PC-9 (cell line): ENCODE measurements around the gene SH3RF1. TPM values are rescaled to one million over a fixed set of nuclear protein-coding genes. Genes with fewer than 3 reads are reported as not detected.
A peak's percentile ranks its signal among the peaks of the same experiment; 100 is the strongest.

Source experiments
- BruUV-seq: library from RNA; stranded (reverse); fragments of 400-500 nt; replicated peaks from 2 replicates; lab custom pipeline; 2021; lab: Mats Ljungman, UMichigan
- CTCF ChIA-PET: fragments of 300-600 bp; sonication (Branson Sonifier 250); formaldehyde crosslinking; loops from one replicate; lab custom pipeline; 2022; ENCODE audit warnings: antibody characterized with exemption; lab: Charles Lee
- POLR2A ChIA-PET: fragments of 300-600 bp; sonication (Branson Sonifier 250); formaldehyde crosslinking; loops from one replicate; lab custom pipeline; 2022; ENCODE audit warnings: antibody characterized with exemption; ENCODE audit not compliant: unreplicated experiment; lab: Charles Lee
- DNase-seq, 2 experiments: peaks; one replicate each; pipeline versions ENCODE4 v3.0.0 to v3.0.0-alpha.2; 2015 to 2022; ENCODE audit warnings: mixed read lengths in 1 of 2
- H2AFZ ChIP-seq: fragments of 200-600 bp; sonication (generic); 2 replicates; pipeline ENCODE4 v1.8.1; 2017; ENCODE audit warnings: antibody characterized with exemption
- H3F3A ChIP-seq: fragments of 200-600 bp; sonication (generic); 2 replicates; pipeline ENCODE4 v1.8.1; 2017; ENCODE audit warnings: antibody characterized with exemption, mild to moderate bottlenecking, low read depth; ENCODE audit not compliant: insufficient read depth
- H3K27ac ChIP-seq: fragments of 200-600 bp; sonication (generic); 2 replicates; pipeline ENCODE4 v1.6.1; 2016; ENCODE audit warnings: mixed run types
- H3K27me3 ChIP-seq: fragments of 200-600 bp; sonication (generic); 2 replicates; pipeline ENCODE4 v1.6.1; 2016; ENCODE audit warnings: low read depth, mixed run types; ENCODE audit not compliant: insufficient read depth
- H3K36me3 ChIP-seq: fragments of 200-600 bp; sonication (generic); 2 replicates; pipeline ENCODE4 v1.6.1; 2016; ENCODE audit warnings: low read depth, mixed run types
- H3K4me1 ChIP-seq: fragments of 200-600 bp; sonication (generic); replicated peaks from 2 replicates; pipeline ENCODE4 v1.6.1; 2016; ENCODE audit warnings: mixed run types; ENCODE audit not compliant: insufficient read depth
- H3K4me2 ChIP-seq: fragments of 200-600 bp; sonication (generic); 2 replicates; pipeline ENCODE4 v1.6.1; 2017; ENCODE audit warnings: mixed run types
- H3K4me3 ChIP-seq: fragments of 200-600 bp; sonication (generic); 2 replicates; pipeline ENCODE4 v1.6.1; 2016; ENCODE audit warnings: mixed run types
- H3K79me2 ChIP-seq: fragments of 200-600 bp; sonication (generic); 2 replicates; pipeline ENCODE4 v1.6.1; 2017; ENCODE audit warnings: low read depth, mixed run types
- H3K9me2 ChIP-seq: fragments of 200-600 bp; sonication (generic); 2 replicates; pipeline ENCODE4 v1.8.1; 2017; ENCODE audit warnings: mild to moderate bottlenecking; ENCODE audit not compliant: insufficient read depth
- H3K9me3 ChIP-seq: fragments of 200-600 bp; sonication (generic); 2 replicates; pipeline ENCODE4 v1.8.1; 2016; ENCODE audit warnings: low read depth; ENCODE audit not compliant: insufficient read depth
- H4K20me1 ChIP-seq: fragments of 200-600 bp; sonication (generic); 2 replicates; pipeline ENCODE4 v1.8.1; 2017; ENCODE audit not compliant: insufficient read depth
- EZH2 ChIP-seq: fragments of 200-600 bp; sonication (generic); IDR thresholded peaks from 2 replicates; pipeline ENCODE4 v1.8.0; 2017; ENCODE audit warnings: antibody characterized with exemption, low read depth
- intact Hi-C: fragments of 100-400 bp; cut with micrococcal nuclease; formaldehyde crosslinking; loops from one replicate; pipeline ENCODE4 v1.10.0; 2022; ENCODE audit not compliant: unreplicated experiment
- total RNA-seq: library from RNA; stranded (reverse); gene quantifications from 2 replicates; pipeline ENCODE4 v1.2.3, GENCODE V29; 2021
- TF ChIP-seq, protein P1 (sequence below): fragments of 200-600 bp; sonication (generic); conservative IDR thresholded peaks from 2 replicates; pipeline ENCODE4 v1.6.1; 2017; ENCODE audit warnings: mixed run types, antibody characterized with exemption, mild to moderate bottlenecking, moderate library complexity

Gene SH3RF1
- total RNA-seq, 1 experiment from 2014 or later, result 26.4 TPM

DNA sequence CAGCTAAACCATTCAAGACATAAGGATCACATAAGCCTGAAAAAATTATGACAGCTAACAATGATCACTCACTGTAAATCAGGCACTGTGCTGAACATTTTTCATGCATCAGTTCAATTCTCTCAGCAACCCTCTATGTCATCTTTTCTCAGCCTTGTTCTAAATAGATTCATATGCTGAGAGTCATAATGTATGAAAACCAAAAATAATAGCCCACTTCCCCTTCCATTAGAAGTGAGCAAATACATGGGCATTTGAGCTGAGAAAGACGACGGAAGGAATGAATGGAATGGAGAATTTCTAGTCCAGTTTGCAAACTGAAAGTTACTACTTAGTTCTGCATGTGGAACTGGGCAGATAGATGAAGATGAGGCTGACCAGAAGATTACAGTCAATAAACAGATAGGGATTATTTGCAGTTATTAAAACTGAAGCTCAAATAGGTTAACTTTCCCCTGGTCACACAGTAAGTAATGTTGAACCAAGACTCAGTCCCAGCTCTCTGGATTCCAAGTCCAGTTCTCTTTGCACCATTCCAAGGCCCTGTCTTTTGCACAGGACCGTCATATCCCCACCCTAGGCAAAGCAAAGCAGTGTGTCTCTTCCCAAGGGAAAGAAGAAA, 1.6 kb upstream of the SH3RF1 start:
- peak overlapping the region; percentile 64 for H3K27ac ChIP-seq
- CTCF ChIA-PET, result interaction anchor here (0.6 kb wide), 1 partner anchor 239 kb away, joined by 9 read pairs; no protein-coding TSS in a partner anchor
- H3K9me3 ChIP-seq, result no peaks in the 10 kb centered on the region
- peak overlapping the region; percentile 88; the same call in 1 of the 2 replicates for H2AFZ ChIP-seq
- intact Hi-C loops, result loop anchor here (1.0 to 5.0 kb wide), 6 partner anchors 11 to 260 kb away; partner anchors contain the start of gene CBR4
- no peaks in the 10 kb centered on the region for H4K20me1 ChIP-seq
- H3K4me1 ChIP-seq, result peaks cover 26% of the 10 kb centered on the region
- no peaks in the 10 kb centered on the region for H3K9me2 ChIP-seq
- H3K79me2 ChIP-seq, result peaks cover 32% of the 10 kb centered on the region
- TF ChIP-seq, protein P1, sequence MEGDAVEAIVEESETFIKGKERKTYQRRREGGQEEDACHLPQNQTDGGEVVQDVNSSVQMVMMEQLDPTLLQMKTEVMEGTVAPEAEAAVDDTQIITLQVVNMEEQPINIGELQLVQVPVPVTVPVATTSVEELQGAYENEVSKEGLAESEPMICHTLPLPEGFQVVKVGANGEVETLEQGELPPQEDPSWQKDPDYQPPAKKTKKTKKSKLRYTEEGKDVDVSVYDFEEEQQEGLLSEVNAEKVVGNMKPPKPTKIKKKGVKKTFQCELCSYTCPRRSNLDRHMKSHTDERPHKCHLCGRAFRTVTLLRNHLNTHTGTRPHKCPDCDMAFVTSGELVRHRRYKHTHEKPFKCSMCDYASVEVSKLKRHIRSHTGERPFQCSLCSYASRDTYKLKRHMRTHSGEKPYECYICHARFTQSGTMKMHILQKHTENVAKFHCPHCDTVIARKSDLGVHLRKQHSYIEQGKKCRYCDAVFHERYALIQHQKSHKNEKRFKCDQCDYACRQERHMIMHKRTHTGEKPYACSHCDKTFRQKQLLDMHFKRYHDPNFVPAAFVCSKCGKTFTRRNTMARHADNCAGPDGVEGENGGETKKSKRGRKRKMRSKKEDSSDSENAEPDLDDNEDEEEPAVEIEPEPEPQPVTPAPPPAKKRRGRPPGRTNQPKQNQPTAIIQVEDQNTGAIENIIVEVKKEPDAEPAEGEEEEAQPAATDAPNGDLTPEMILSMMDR, result no peak
- TF ChIP-seq EZH2, result no peak
- POLR2A ChIA-PET, result interaction anchor here (0.6 to 0.7 kb wide), 3 partner anchors 47 to 202 kb away, joined by 3 to 5 read pairs (median 3); no protein-coding TSS in a partner anchor
- peak; percentile 20 to 84 for DNase-seq
- H3K27me3 ChIP-seq, result no peaks in the 10 kb centered on the region
- H3K4me3 ChIP-seq, result peak overlapping the region; percentile 91; the same call in 1 of the 2 replicates
- H3K4me2 ChIP-seq, result peak overlapping the region; percentile 91
- no TSS peak for BruUV-seq
- peaks cover 30% of the 10 kb centered on the region for H3F3A ChIP-seq
- no peaks in the 10 kb centered on the region for H3K36me3 ChIP-seq

DNA sequence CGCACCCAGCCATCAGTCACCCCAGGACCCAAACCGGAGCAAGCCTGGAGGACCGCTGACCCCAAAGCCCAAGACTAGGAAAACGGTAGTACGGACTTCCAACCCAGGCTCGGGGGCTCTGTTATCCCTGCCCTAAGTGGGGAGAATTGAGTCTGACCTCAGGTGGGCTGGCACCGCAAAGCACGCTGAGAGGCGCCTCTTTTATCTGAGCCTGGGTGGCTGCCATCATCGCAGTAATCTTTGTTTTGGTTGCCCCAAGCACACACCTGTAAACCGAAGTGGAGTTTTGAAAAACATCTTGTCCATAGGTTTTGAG, 894 bp upstream of the SH3RF1 start:
- H3K27me3 ChIP-seq, result no peaks in the 10 kb centered on the region
- H3K27ac ChIP-seq, result peak overlapping the region; percentile 64
- POLR2A ChIA-PET, result no interaction called here
- H4K20me1 ChIP-seq, result no peaks in the 10 kb centered on the region
- no peaks in the 10 kb centered on the region for H3K9me3 ChIP-seq
- H3K36me3 ChIP-seq, result no peaks in the 10 kb centered on the region
- H3K9me2 ChIP-seq, result no peaks in the 10 kb centered on the region
- H3K4me1 ChIP-seq, result peaks cover 33% of the 10 kb centered on the region
- peaks cover 33% of the 10 kb centered on the region for H3F3A ChIP-seq
- H3K4me3 ChIP-seq, result peak overlapping the region; percentile 91
- CTCF ChIA-PET, result no interaction called here
- peaks cover 39% of the 10 kb centered on the region for H3K79me2 ChIP-seq
- DNase-seq, result peak in 1 of 2 experiments; percentile 17
- no TSS peak for BruUV-seq
- TF ChIP-seq, protein P1, result no peak
- no peak for TF ChIP-seq EZH2
- intact Hi-C loops, result loop anchor here (1.0 to 5.0 kb wide), 7 partner anchors 12 to 259 kb away; partner anchors contain the start of gene CBR4
- H2AFZ ChIP-seq, result peak overlapping the region; percentile 88
- H3K4me2 ChIP-seq, result peak overlapping the region; percentile 91

DNA sequence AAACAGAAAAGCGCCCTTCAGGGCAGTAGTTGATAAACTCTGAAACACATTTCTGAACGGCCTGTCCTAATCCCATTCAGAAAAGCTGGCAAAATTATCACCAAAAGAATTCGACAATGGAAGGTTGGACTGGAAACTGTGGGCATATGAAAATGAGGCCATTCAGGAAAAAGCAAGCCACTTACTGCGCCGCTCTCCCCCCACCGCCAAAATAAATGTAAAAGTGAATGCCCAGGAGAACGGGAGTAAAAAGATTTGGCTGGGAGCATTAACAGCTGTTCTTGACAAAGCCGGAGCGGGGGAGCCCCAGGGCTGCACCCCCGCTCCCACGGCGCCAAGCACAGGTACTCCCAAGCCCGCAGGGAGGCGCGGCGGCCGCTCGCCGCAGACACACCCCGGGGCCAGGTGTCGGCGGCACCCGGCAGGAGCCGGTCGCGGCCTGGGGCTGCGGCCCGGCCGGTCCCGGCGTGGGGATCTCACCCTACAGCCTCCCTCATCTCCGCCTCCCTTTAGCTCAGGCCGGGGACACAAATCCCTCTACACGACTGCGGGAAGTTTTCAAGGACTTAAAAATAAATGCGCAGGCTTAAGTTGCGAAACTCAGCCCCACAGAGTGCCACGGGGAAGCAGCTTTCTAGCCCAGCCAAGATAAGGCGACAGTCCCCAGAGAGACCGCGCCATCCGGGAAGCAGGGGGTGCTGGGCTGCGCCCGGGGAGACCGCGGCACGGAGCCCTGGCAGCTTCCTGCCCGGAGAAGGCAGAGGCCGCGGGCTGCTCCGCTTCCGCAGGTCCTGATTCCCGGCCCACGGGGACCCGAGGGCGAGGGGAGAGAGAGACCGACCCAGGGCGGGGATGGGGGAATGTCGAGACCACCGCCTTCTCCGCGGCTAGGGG, 593 bp downstream of the SH3RF1 start:
- CTCF ChIA-PET, result interaction anchor here (0.5 to 1.2 kb wide), 4 partner anchors 84 to 245 kb away, joined by 3 read pairs; no protein-coding TSS in a partner anchor
- H3K9me2 ChIP-seq, result no peaks in the 10 kb centered on the region
- peaks cover 53% of the 10 kb centered on the region for H3K79me2 ChIP-seq
- peak overlapping the region; percentile 91 for H3K4me3 ChIP-seq
- no peaks in the 10 kb centered on the region for H3K9me3 ChIP-seq
- peaks cover 43% of the 10 kb centered on the region for H3K4me1 ChIP-seq
- TSS peak; percentile 35 for BruUV-seq
- peak overlapping the region; percentile 75 for H2AFZ ChIP-seq
- H3K36me3 ChIP-seq, result 0 out of 2 replicates have a peak, but pooled peaks cover 4% of the 10 kb centered on the region
- no peaks in the 10 kb centered on the region for H3K27me3 ChIP-seq
- POLR2A ChIA-PET, result interaction anchor here (0.5 to 0.9 kb wide), 7 partner anchors 13 to 260 kb away, joined by 3 to 60 read pairs (median 4); partner anchors contain the start of gene CBR4
- peak; percentile 35 to 55 for DNase-seq
- intact Hi-C loops, result loop anchor here (1.0 to 5.0 kb wide), 5 partner anchors 92 to 258 kb away; partner anchors contain the start of gene CBR4
- H4K20me1 ChIP-seq, result no peaks in the 10 kb centered on the region
- no peak for TF ChIP-seq EZH2
- TF ChIP-seq, protein P1, result no peak
- peak overlapping the region; percentile 88 for H3K4me2 ChIP-seq
- H3K27ac ChIP-seq, result peak overlapping the region; percentile 66
- H3F3A ChIP-seq, result peaks cover 34% of the 10 kb centered on the region
